PC-9 (cell line): ENCODE data around the gene CHFR. TPM values are rescaled to one million over a fixed set of nuclear protein-coding genes. Genes with fewer than 3 reads are reported as not detected.
"Not testable (repeated sequence)": the region's sequence is repeated elsewhere in the genome, so short reads cannot be mapped to it uniquely, and the experiment has no call there.

Experiments
- BruUV-seq: library from RNA; stranded (reverse); fragments of 400-500 nt; replicated peaks from 2 replicates; lab custom pipeline; 2021; lab: Mats Ljungman, UMichigan
- CTCF ChIA-PET: fragments of 300-600 bp; sonication (Branson Sonifier 250); formaldehyde crosslinking; loops from one replicate; lab custom pipeline; 2022; ENCODE audit warnings: antibody characterized with exemption; lab: Charles Lee
- POLR2A ChIA-PET: fragments of 300-600 bp; sonication (Branson Sonifier 250); formaldehyde crosslinking; loops from one replicate; lab custom pipeline; 2022; ENCODE audit warnings: antibody characterized with exemption; ENCODE audit not compliant: unreplicated experiment; lab: Charles Lee
- DNase-seq, 2 experiments: peaks; one replicate each; pipeline versions ENCODE4 v3.0.0 to v3.0.0-alpha.2; 2015 to 2022; ENCODE audit warnings: mixed read lengths in 1 of 2
- H2AFZ ChIP-seq: fragments of 200-600 bp; sonication (generic); 2 replicates; pipeline ENCODE4 v1.8.1; 2017; ENCODE audit warnings: antibody characterized with exemption
- H3F3A ChIP-seq: fragments of 200-600 bp; sonication (generic); 2 replicates; pipeline ENCODE4 v1.8.1; 2017; ENCODE audit warnings: antibody characterized with exemption, mild to moderate bottlenecking, low read depth; ENCODE audit not compliant: insufficient read depth
- H3K27ac ChIP-seq: fragments of 200-600 bp; sonication (generic); 2 replicates; pipeline ENCODE4 v1.6.1; 2016; ENCODE audit warnings: mixed run types
- H3K27me3 ChIP-seq: fragments of 200-600 bp; sonication (generic); 2 replicates; pipeline ENCODE4 v1.6.1; 2016; ENCODE audit warnings: low read depth, mixed run types; ENCODE audit not compliant: insufficient read depth
- H3K36me3 ChIP-seq: fragments of 200-600 bp; sonication (generic); 2 replicates; pipeline ENCODE4 v1.6.1; 2016; ENCODE audit warnings: low read depth, mixed run types
- H3K4me1 ChIP-seq: fragments of 200-600 bp; sonication (generic); replicated peaks from 2 replicates; pipeline ENCODE4 v1.6.1; 2016; ENCODE audit warnings: mixed run types; ENCODE audit not compliant: insufficient read depth
- H3K4me2 ChIP-seq: fragments of 200-600 bp; sonication (generic); 2 replicates; pipeline ENCODE4 v1.6.1; 2017; ENCODE audit warnings: mixed run types
- H3K4me3 ChIP-seq: fragments of 200-600 bp; sonication (generic); 2 replicates; pipeline ENCODE4 v1.6.1; 2016; ENCODE audit warnings: mixed run types
- H3K79me2 ChIP-seq: fragments of 200-600 bp; sonication (generic); 2 replicates; pipeline ENCODE4 v1.6.1; 2017; ENCODE audit warnings: low read depth, mixed run types
- H3K9me2 ChIP-seq: fragments of 200-600 bp; sonication (generic); 2 replicates; pipeline ENCODE4 v1.8.1; 2017; ENCODE audit warnings: mild to moderate bottlenecking; ENCODE audit not compliant: insufficient read depth
- H3K9me3 ChIP-seq: fragments of 200-600 bp; sonication (generic); 2 replicates; pipeline ENCODE4 v1.8.1; 2016; ENCODE audit warnings: low read depth; ENCODE audit not compliant: insufficient read depth
- H4K20me1 ChIP-seq: fragments of 200-600 bp; sonication (generic); 2 replicates; pipeline ENCODE4 v1.8.1; 2017; ENCODE audit not compliant: insufficient read depth
- CTCF ChIP-seq: fragments of 200-600 bp; sonication (generic); conservative IDR thresholded peaks from 2 replicates; pipeline ENCODE4 v1.6.1; 2017; ENCODE audit warnings: mixed run types, antibody characterized with exemption, mild to moderate bottlenecking, moderate library complexity
- EZH2 ChIP-seq: fragments of 200-600 bp; sonication (generic); IDR thresholded peaks from 2 replicates; pipeline ENCODE4 v1.8.0; 2017; ENCODE audit warnings: antibody characterized with exemption, low read depth
- intact Hi-C: fragments of 100-400 bp; cut with micrococcal nuclease; formaldehyde crosslinking; loops from one replicate; pipeline ENCODE4 v1.10.0; 2022; ENCODE audit not compliant: unreplicated experiment
- total RNA-seq: library from RNA; stranded (reverse); gene quantifications from 2 replicates; pipeline ENCODE4 v1.2.3, GENCODE V29; 2021

Gene CHFR
- total RNA-seq, 1 experiment from 2014 or later = 17.8 TPM

- intact Hi-C loops = no loop called here
- no peak overlapping the region for H3K4me3 ChIP-seq
- no peak overlapping the region for H3K27ac ChIP-seq
- H3K27me3 ChIP-seq = no peaks in the 10 kb centered on the region
- H3K4me2 ChIP-seq = no peak overlapping the region
- DNase-seq = no peak
- ChIA-PET CTCF (no interaction called here), POLR2A (no interaction called here)
- no peak overlapping the region for H2AFZ ChIP-seq
- no peaks in the 10 kb centered on the region for H3K9me2 ChIP-seq
- no peaks in the 10 kb centered on the region for H3K36me3 ChIP-seq
- H3K79me2 ChIP-seq = no peaks in the 10 kb centered on the region
- peaks cover 40% of the 10 kb centered on the region for H3K9me3 ChIP-seq
- BruUV-seq = no TSS peak
- TF ChIP-seq EZH2 = no peak
- no peaks in the 10 kb centered on the region for H4K20me1 ChIP-seq
- no peaks in the 10 kb centered on the region; the same call in 1 of the 2 replicates for H3F3A ChIP-seq
- no peaks in the 10 kb centered on the region for H3K4me1 ChIP-seq
Measured at GRCh38 chr12:132918680-132919079, 31.3 kb upstream of the CHFR start.

DNA sequence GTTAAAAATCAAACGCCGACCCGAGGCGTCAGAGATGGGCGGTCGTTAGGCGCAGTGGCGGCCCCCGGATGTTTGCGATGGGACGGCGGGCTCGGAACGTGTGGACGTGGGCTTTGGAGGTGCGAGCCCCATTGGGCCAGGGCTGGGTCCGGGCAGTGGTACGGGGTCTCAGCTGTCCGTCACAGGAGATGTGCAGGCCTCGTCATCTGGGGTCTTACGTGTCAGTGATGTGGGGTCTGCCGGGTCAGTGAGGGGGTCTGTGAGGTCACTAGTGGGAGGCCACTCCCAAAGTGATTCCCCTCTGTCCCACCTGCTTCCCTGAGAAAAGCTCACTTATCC lies 21.6 kb upstream of the CHFR start:
- Histone ChIP-seq H3K4me3 (peak overlapping the region; percentile 70), H3K79me2 (no peaks in the 10 kb centered on the region), H3F3A (no peaks in the 10 kb centered on the region), H3K27me3 (no peaks in the 10 kb centered on the region), H3K4me2 (peak overlapping the region; percentile 84), H3K36me3 (no peaks in the 10 kb centered on the region), H4K20me1 (no peaks in the 10 kb centered on the region), H3K9me2 (no peaks in the 10 kb centered on the region), H2AFZ (peak overlapping the region; percentile 95), H3K9me3 (peaks cover 10% of the 10 kb centered on the region), H3K4me1 (no peaks in the 10 kb centered on the region), H3K27ac (no peak overlapping the region)
- CTCF ChIA-PET = no interaction called here
- no peak for DNase-seq
- intact Hi-C loops = loop anchor here (2.0 kb wide), 1 partner anchor 22 kb away; the partner anchor contains the start of gene CHFR
- TF ChIP-seq CTCF = no peak
- TF ChIP-seq EZH2 = no peak
- TSS peak; percentile 80 for BruUV-seq
- POLR2A ChIA-PET = interaction anchor here (0.6 kb wide), 1 partner anchor 1172 kb away, joined by 3 read pairs; no protein-coding TSS in a partner anchor

DNA sequence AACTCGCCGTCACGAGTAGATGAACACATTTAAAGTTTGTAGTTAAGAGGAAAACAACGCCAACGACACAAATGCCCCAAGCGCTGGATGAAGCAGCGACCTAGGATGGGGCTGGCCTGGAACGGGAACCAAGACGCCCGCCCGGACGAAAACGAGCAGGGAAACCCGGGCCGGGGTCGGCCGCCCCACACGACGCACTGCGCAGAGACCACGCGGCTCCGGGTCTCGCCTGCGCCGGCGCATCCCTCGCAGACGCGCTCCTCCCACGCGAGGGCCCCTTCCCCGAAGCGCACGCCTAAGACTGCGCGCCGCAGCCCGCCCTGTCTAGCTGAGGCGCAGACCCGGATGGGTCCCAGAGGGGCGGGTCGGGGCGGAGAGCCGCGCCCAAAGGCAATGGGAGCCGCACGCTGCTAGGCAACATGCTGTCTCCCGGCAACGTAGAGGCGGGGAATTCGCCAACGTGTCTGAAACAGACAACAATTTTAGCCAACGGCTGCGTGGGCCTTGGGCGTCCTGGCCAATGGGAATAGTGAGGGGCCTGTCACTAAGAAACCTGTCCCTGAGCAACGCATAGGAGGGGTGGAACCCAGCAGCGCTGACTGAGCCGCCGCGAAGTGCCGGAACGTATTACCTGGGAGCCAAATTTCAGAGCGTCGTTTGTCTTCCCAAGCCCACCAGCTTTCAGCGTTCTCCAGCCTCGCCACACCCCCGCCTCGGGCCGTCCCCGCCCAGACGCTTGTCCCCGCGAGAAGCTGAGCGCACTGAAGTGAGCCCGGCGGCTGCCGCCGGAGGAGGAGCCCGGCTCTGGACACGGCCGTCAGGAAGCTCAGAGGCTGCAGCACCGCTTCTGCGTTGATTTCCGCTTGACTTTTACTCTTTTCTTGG lies 21.0 kb upstream of the CHFR start:
- intact Hi-C loops = loop anchor here (2.0 kb wide), 1 partner anchor 22 kb away; the partner anchor contains the start of gene CHFR
- CTCF ChIA-PET = no interaction called here
- H3K36me3 ChIP-seq = no peaks in the 10 kb centered on the region
- H4K20me1 ChIP-seq = no peaks in the 10 kb centered on the region
- H3K4me2 ChIP-seq = peak overlapping the region; percentile 84
- peak overlapping the region; percentile 95 for H2AFZ ChIP-seq
- H3K4me1 ChIP-seq = no peaks in the 10 kb centered on the region
- peak; percentile 89 to 94 for DNase-seq
- H3K27ac ChIP-seq = no peak overlapping the region
- peak overlapping the region; percentile 70 for H3K4me3 ChIP-seq
- BruUV-seq = no TSS peak
- H3F3A ChIP-seq = no peaks in the 10 kb centered on the region
- POLR2A ChIA-PET = interaction anchor here (0.6 kb wide), 2 partner anchors 58 to 1171 kb away, joined by 3 read pairs; no protein-coding TSS in a partner anchor
- no peaks in the 10 kb centered on the region for H3K27me3 ChIP-seq
- no peaks in the 10 kb centered on the region for H3K9me2 ChIP-seq
- no peaks in the 10 kb centered on the region for H3K79me2 ChIP-seq
- peaks cover 7% of the 10 kb centered on the region for H3K9me3 ChIP-seq
- TF ChIP-seq EZH2 (no peak), CTCF (no peak)

DNA sequence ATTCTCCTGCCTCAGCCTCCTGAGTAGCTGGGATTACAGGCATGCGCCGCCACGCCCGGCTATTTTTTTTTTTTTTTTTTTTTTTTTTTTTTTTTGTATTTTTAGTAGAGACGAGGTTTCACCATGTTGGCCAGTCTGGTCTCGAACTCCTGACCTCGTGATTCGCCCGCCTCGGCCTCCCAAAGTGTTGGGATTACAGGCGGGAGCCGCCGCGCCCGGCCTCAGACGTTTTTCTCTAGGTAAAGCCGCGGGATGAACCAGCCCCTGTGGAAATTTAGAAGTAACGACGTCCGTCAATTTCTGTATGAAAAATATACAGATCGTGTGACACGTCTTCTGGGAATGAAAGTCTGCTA lies 20.4 kb upstream of the CHFR start:
- H3K4me1 ChIP-seq, H3F3A ChIP-seq, POLR2A ChIA-PET, H3K9me2 ChIP-seq, H4K20me1 ChIP-seq, BruUV-seq, H3K9me3 ChIP-seq, DNase-seq, CTCF ChIA-PET, H3K27me3 ChIP-seq, H3K27ac ChIP-seq, H3K36me3 ChIP-seq, H3K79me2 ChIP-seq: not testable (repeated sequence)
- intact Hi-C loops = loop anchor here (2.0 kb wide), 1 partner anchor 21 kb away; the partner anchor contains the start of gene CHFR
- peak overlapping the region; percentile 95; the same call in 1 of the 2 replicates for H2AFZ ChIP-seq
- peak overlapping the region; percentile 84 for H3K4me2 ChIP-seq
- H3K4me3 ChIP-seq = peak overlapping the region; percentile 70; the same call in 1 of the 2 replicates
